CD4-positive, alpha-beta memory T cell (primary cell): ENCODE data around the gene METTL4. TPM values are rescaled to one million over a fixed set of nuclear protein-coding genes. Genes with fewer than 3 reads are reported as not detected.
"Not testable (repeated sequence)": the region's sequence is repeated elsewhere in the genome, so short reads cannot be mapped to it uniquely, and the experiment has no call there.

Source experiments
- CTCF ChIA-PET: fragments of 350-600 bp; sonication (Branson Sonifier 250); formaldehyde crosslinking; loops from one replicate; lab custom pipeline; 2021; ENCODE audit warnings: inconsistent platforms; ENCODE audit not compliant: partially characterized antibody; lab: Charles Lee
- POLR2A ChIA-PET: fragments of 350-600 bp; sonication (Branson Sonifier 250); formaldehyde crosslinking; loops from one replicate; lab custom pipeline; 2021; ENCODE audit not compliant: partially characterized antibody; lab: Charles Lee
- DNase-seq, 5 donors: peaks; one replicate each; pipeline versions ENCODE4 v3.0.0 to v3.0.0-alpha.2; 2020 to 2022; ENCODE audit warnings: mixed read lengths in 1 of 5
- H3K27ac ChIP-seq: one replicate; pipeline ENCODE4 v1.7.0; 2013; ENCODE audit warnings: low read depth, low read length
- H3K27me3 ChIP-seq: 2 replicates; pipeline ENCODE4 v1.7.0; 2013; ENCODE audit warnings: mild to moderate bottlenecking, low read length, moderate library complexity; ENCODE audit not compliant: insufficient read depth
- H3K36me3 ChIP-seq: 2 replicates; pipeline ENCODE4 v1.7.0; 2013; ENCODE audit warnings: mild to moderate bottlenecking, low read length, moderate library complexity; ENCODE audit not compliant: insufficient read depth
- H3K4me1 ChIP-seq: 2 replicates; pipeline ENCODE4 v1.7.0; 2013; ENCODE audit warnings: mild to moderate bottlenecking, low read length, moderate library complexity; ENCODE audit not compliant: insufficient read depth
- H3K4me3 ChIP-seq, 2 donors: one replicate each; pipeline ENCODE4 v1.7.0; 2013; ENCODE audit warnings: low read length in 2 of 2, mild to moderate bottlenecking in 1 of 2
- H3K9me3 ChIP-seq, 2 donors: one replicate each; pipeline ENCODE4 v1.7.0; 2013; ENCODE audit warnings: low read length in 2 of 2, control low read depth in 1 of 2; ENCODE audit not compliant: control insufficient read depth in 1 of 2
- H3K27ac Mint-ChIP-seq, 7 donors: one replicate each; pipeline ENCODE4 v1.8.0; 2020 to 2021; ENCODE audit warnings: mixed read lengths in 7 of 7, mild to moderate bottlenecking in 6 of 7, inconsistent platforms in 3 of 7, moderate library complexity in 3 of 7
- H3K27me3 Mint-ChIP-seq, 2 donors: one replicate each; pipeline ENCODE4 v1.8.0; 2020 to 2021; ENCODE audit warnings: mixed read lengths in 2 of 2
- H3K36me3 Mint-ChIP-seq, 2 donors: one replicate each; pipeline ENCODE4 v1.8.0; 2020 to 2021; ENCODE audit warnings: mixed read lengths in 2 of 2, inconsistent platforms in 1 of 2, mild to moderate bottlenecking in 1 of 2
- H3K4me1 Mint-ChIP-seq, 4 donors: one replicate each; pipeline ENCODE4 v1.8.0; 2020 to 2021; ENCODE audit warnings: mixed read lengths in 4 of 4, mild to moderate bottlenecking in 1 of 4
- H3K4me3 Mint-ChIP-seq, 8 donors: one replicate each; pipeline ENCODE4 v1.8.0; 2020 to 2021; ENCODE audit warnings: mixed read lengths in 8 of 8, mild to moderate bottlenecking in 7 of 8, moderate library complexity in 6 of 8, inconsistent platforms in 3 of 8
- H3K9me3 Mint-ChIP-seq, 8 donors: one replicate each; pipeline ENCODE4 v1.8.0; 2020 to 2021; ENCODE audit warnings: mixed read lengths in 8 of 8, mild to moderate bottlenecking in 5 of 8, inconsistent platforms in 3 of 8, moderate library complexity in 1 of 8
- intact Hi-C: fragments of 100-400 bp; cut with micrococcal nuclease; formaldehyde crosslinking; loops from one replicate; pipeline ENCODE4 v1.15.1; 2023
- polyA plus RNA-seq, 2 donors: library from polyadenylated mRNA; unstranded; fragments of 300-500 nt; fragmentation: Illumina TruSeq; gene quantifications; one replicate each; pipeline ENCODE4 v1.2.3, GENCODE V29; 2021
- total RNA-seq, 2 experiments: library from RNA; stranded (reverse); gene quantifications; one replicate each; pipeline ENCODE4 v1.2.3, GENCODE V29; 2021

METTL4 gene
- total and polyA plus RNA-seq, 4 experiments from 2014 or later = 15.7 to 29.3 (median 21.1) TPM

DNA sequence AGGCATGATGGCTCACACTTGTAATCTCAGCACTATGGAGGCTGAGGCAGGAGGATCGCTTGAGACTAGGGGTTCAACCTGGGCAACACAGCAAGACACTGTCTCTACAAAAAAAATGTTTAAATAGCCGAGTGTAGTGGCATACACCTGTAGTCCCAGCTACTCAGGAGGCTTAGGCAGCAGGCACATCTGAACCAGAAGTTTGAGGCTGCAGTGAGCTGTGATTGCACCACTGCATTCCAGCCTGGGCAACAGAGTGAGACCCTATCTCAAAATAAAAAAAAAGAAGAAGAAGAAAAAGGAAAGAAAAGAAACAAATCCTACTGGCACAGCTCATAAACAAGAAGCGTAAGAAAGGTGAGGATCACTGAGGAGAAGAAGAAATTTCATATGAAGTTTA is 19.9 kb downstream of the METTL4 start:
- intact Hi-C loops = no loop called here
- Histone ChIP-seq H3K27me3 (no peaks in the 10 kb centered on the region), H3K27ac (no peak overlapping the region), H3K4me1 (no peaks in the 10 kb centered on the region), H3K36me3 (peaks cover 8% of the 10 kb centered on the region), H3K9me3 (no peaks in the 10 kb centered on the region), H3K4me3 (no peak overlapping the region)
- Mint-ChIP-seq H3K9me3 (no peaks in the 10 kb centered on the region), H3K36me3 (peaks cover 38 to 41% of the 10 kb centered on the region in 2 donors), H3K27me3 (no peaks in the 10 kb centered on the region), H3K4me1 (peaks cover 16 to 26% (median 17%) of the 10 kb centered on the region in 4 donors), H3K27ac (peak overlapping the region in 4 of 7 donors; percentile 5 to 80 (median 52)), H3K4me3 (no peak overlapping the region)
- DNase-seq = no peak
- CTCF ChIA-PET = interaction anchor here (1.0 to 2.5 kb wide), 2 partner anchors 10 to 17 kb away, joined by 3 to 8 read pairs; no protein-coding TSS in a partner anchor
- POLR2A ChIA-PET = no interaction called here

DNA sequence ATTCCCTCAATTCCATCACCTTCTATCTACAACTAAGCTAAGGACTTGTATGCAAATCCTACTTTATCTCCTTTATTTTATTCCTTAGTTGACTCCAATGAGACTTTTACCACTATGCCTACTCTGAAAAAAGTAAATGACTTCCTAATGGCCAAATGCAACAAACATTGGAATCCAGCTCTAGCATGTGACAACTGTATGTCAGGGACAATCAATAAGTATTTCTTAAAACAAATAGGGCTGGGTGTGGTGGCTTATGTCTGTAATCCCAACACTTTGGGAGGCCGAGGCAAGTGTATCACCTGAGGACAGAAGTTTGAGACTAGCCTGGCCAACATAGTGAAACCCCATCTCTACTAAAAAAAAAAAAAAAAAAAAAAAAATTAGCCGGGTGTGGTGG is 21.8 kb downstream of the METTL4 start:
- H3K27ac Mint-ChIP-seq = peak overlapping the region in 2 of 7 donors; percentile 41 to 63
- Histone ChIP-seq H3K27ac (no peak overlapping the region), H3K9me3 (no peaks in the 10 kb centered on the region), H3K4me3 (no peak overlapping the region), H3K27me3 (no peaks in the 10 kb centered on the region), H3K36me3 (peaks cover 9% of the 10 kb centered on the region), H3K4me1 (no peaks in the 10 kb centered on the region)
- H3K27me3 Mint-ChIP-seq = no peaks in the 10 kb centered on the region
- H3K4me3 Mint-ChIP-seq = no peak overlapping the region
- H3K4me1 Mint-ChIP-seq = peaks cover 14 to 22% (median 16%) of the 10 kb centered on the region in 4 donors
- DNase-seq = no peak
- H3K9me3 Mint-ChIP-seq = no peaks in the 10 kb centered on the region
- intact Hi-C loops = no loop called here
- H3K36me3 Mint-ChIP-seq = peaks cover 33 to 47% of the 10 kb centered on the region in 2 donors
- POLR2A ChIA-PET = interaction anchor here (1.0 to 1.2 kb wide), 2 partner anchors 106 to 107 kb away, joined by 3 read pairs; no protein-coding TSS in a partner anchor
- CTCF ChIA-PET = interaction anchor here (1.3 to 4.5 kb wide), 6 partner anchors 7 to 445 kb away, joined by 3 to 24 read pairs (median 10); no protein-coding TSS in a partner anchor

GRCh38 chr18:2547477-2548087 is 23.7 kb downstream of the METTL4 start:
- peaks cover 14 to 17% (median 15%) of the 10 kb centered on the region in 4 donors for H3K4me1 Mint-ChIP-seq
- ChIA-PET CTCF (interaction anchor here (1.0 to 4.5 kb wide), 17 partner anchors 9 to 962 kb away, joined by 3 to 24 read pairs (median 6); partner anchors contain the start of gene SMCHD1), POLR2A (interaction anchor here (0.5 to 1.5 kb wide), 5 partner anchors 23 to 108 kb away, joined by 3 to 7 read pairs (median 5); partner anchors contain the start of gene SMCHD1)
- Histone ChIP-seq H3K9me3 (no peaks in the 10 kb centered on the region), H3K36me3 (peaks cover 9% of the 10 kb centered on the region), H3K27ac (no peak overlapping the region), H3K4me3 (no peak overlapping the region), H3K27me3 (no peaks in the 10 kb centered on the region), H3K4me1 (no peaks in the 10 kb centered on the region)
- H3K9me3 Mint-ChIP-seq = no peaks in the 10 kb centered on the region
- H3K27me3 Mint-ChIP-seq = no peaks in the 10 kb centered on the region
- H3K4me3 Mint-ChIP-seq = no peak overlapping the region
- peaks cover 30 to 48% of the 10 kb centered on the region in 2 donors for H3K36me3 Mint-ChIP-seq
- intact Hi-C loops = loop anchor here (1.0 kb wide), 4 partner anchors 107 to 961 kb away; no protein-coding TSS in a partner anchor
- peak overlapping the region in 3 of 7 donors; percentile 20 to 49 (median 48) for H3K27ac Mint-ChIP-seq
- DNase-seq = peak in 4 of 5 donors; percentile 31 to 40 (median 40)

DNA sequence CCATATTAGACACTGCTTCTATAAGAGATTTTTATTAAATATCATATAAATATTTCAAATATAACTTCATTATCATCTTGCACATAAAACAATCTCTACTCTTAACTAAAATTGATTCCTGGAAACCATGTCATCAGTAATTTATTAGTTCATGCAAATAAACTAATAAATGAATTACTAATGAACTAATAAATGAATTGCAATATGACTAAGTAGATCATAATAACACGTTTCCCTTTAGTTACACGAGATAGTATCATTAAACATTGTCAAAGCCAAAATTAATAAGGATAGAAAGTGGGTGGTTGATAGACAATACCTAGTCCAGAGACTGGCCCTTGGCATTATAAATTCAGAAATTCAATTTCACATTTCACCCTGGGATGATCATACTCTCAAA is 26.1 kb downstream of the METTL4 start:
- Histone ChIP-seq H3K36me3 (peaks cover 9% of the 10 kb centered on the region), H3K9me3 (no peaks in the 10 kb centered on the region), H3K27me3 (no peaks in the 10 kb centered on the region), H3K27ac (no peak overlapping the region), H3K4me3 (no peak overlapping the region), H3K4me1 (no peaks in the 10 kb centered on the region)
- H3K9me3 Mint-ChIP-seq = no peaks in the 10 kb centered on the region
- no peak overlapping the region for H3K4me3 Mint-ChIP-seq
- peaks cover 17 to 35% of the 10 kb centered on the region in 2 donors for H3K36me3 Mint-ChIP-seq
- ChIA-PET POLR2A (no interaction called here), CTCF (no interaction called here)
- peaks cover 13 to 17% (median 16%) of the 10 kb centered on the region in 4 donors for H3K4me1 Mint-ChIP-seq
- no peak for DNase-seq
- intact Hi-C loops = no loop called here
- no peaks in the 10 kb centered on the region for H3K27me3 Mint-ChIP-seq
- no peak overlapping the region for H3K27ac Mint-ChIP-seq

DNA sequence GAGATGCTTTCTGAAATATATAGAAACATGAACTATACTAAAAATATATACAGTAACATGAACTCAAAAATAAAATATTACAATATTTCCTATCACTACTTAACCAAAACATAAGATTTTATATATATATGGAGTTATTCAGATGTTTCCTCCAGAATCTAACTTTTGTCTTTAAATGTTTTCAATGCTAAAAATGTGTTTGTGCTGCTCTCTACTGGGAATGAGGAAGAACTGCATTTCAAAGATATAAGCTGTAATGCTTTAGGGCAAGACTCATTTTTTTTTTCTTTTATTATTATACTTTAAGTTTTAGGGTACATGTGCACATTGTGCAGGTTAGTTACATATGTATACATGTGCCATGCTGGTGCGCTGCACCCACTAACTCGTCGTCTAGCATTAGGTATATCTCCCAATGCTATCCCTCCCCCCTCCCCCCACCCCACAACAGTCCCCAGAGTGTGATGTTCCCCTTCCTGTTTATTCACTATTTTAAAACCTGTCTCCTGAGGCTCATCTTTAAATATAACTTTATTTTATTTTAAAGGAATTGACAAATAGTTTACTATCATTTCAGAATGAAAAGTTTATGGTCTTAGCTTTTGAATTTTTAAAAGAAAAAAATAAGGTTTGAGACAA is 29.3 kb downstream of the METTL4 start:
- peak in 4 of 5 donors; percentile 32 to 44 (median 38) for DNase-seq

GRCh38 chr18:2540575-2540974 is 30.7 kb downstream of the METTL4 start:
- DNase-seq = no peak
- no peaks in the 10 kb centered on the region for H3K4me1 ChIP-seq
- Mint-ChIP-seq H3K4me3 (no peak overlapping the region), H3K4me1 (peaks cover 0 to 4% (median under 1%) of the 10 kb centered on the region in 4 donors), H3K27me3 (no peaks in the 10 kb centered on the region), H3K9me3 (no peaks in the 10 kb centered on the region), H3K36me3 (peaks cover 14 to 27% of the 10 kb centered on the region in 2 donors), H3K27ac (no peak overlapping the region)
- H3K36me3 ChIP-seq = no peaks in the 10 kb centered on the region
- H3K4me3 ChIP-seq = no peak overlapping the region
- POLR2A ChIA-PET = no interaction called here
- CTCF ChIA-PET = interaction anchor here (0.9 to 3.6 kb wide), 7 partner anchors 10 to 1676 kb away, joined by 3 to 33 read pairs (median 3); no protein-coding TSS in a partner anchor
- no peaks in the 10 kb centered on the region for H3K27me3 ChIP-seq
- intact Hi-C loops = no loop called here
- no peaks in the 10 kb centered on the region for H3K9me3 ChIP-seq
- H3K27ac ChIP-seq = no peak overlapping the region

More for the DNA sequence above, 29.3 kb downstream of the METTL4 start:
- intact Hi-C loops = loop anchor here (1.0 kb wide), 2 partner anchors 205 to 957 kb away; no protein-coding TSS in a partner anchor
- not testable (repeated sequence) for H3K4me1 Mint-ChIP-seq, H3K9me3 ChIP-seq, H3K27ac Mint-ChIP-seq, H3K9me3 Mint-ChIP-seq, H3K4me3 Mint-ChIP-seq, H3K27me3 ChIP-seq, H3K27ac ChIP-seq, H3K36me3 ChIP-seq, H3K4me3 ChIP-seq, H3K27me3 Mint-ChIP-seq, H3K4me1 ChIP-seq
- POLR2A ChIA-PET = interaction anchor here (1.5 kb wide), 2 partner anchors 95 to 436 kb away, joined by 6 to 8 read pairs; no protein-coding TSS in a partner anchor
- CTCF ChIA-PET = interaction anchor here (0.6 to 3.6 kb wide), 15 partner anchors 9 to 1802 kb away, joined by 3 to 33 read pairs (median 4); no protein-coding TSS in a partner anchor
- peaks cover 19 to 32% of the 10 kb centered on the region in 2 donors for H3K36me3 Mint-ChIP-seq

GRCh38 chr18:2538844-2539243 is 32.5 kb downstream of the METTL4 start:
- Mint-ChIP-seq H3K4me3 (no peak overlapping the region), H3K4me1 (peaks cover 0 to 4% (median under 1%) of the 10 kb centered on the region in 4 donors), H3K27ac (peak overlapping the region in 1 of 7 donors; percentile 41), H3K9me3 (no peaks in the 10 kb centered on the region), H3K36me3 (peaks cover 30 to 39% of the 10 kb centered on the region in 2 donors), H3K27me3 (no peaks in the 10 kb centered on the region)
- Histone ChIP-seq H3K27ac (no peak overlapping the region), H3K9me3 (no peaks in the 10 kb centered on the region), H3K4me3 (no peak overlapping the region), H3K27me3 (no peaks in the 10 kb centered on the region), H3K4me1 (no peaks in the 10 kb centered on the region), H3K36me3 (no peaks in the 10 kb centered on the region)
- intact Hi-C loops = no loop called here
- ChIA-PET CTCF (no interaction called here), POLR2A (no interaction called here)
- no peak for DNase-seq
